CD4-positive, alpha-beta T cell treated with Interleukin-15 for 4 hours (primary cell): ENCODE measurements around the gene HIVEP3.

Experiments
- DNase-seq: peaks from one replicate; pipeline ENCODE4 v3.0.0-alpha.2; 2020; ENCODE audit warnings: low spot score

The HIVEP3 gene

DNA sequence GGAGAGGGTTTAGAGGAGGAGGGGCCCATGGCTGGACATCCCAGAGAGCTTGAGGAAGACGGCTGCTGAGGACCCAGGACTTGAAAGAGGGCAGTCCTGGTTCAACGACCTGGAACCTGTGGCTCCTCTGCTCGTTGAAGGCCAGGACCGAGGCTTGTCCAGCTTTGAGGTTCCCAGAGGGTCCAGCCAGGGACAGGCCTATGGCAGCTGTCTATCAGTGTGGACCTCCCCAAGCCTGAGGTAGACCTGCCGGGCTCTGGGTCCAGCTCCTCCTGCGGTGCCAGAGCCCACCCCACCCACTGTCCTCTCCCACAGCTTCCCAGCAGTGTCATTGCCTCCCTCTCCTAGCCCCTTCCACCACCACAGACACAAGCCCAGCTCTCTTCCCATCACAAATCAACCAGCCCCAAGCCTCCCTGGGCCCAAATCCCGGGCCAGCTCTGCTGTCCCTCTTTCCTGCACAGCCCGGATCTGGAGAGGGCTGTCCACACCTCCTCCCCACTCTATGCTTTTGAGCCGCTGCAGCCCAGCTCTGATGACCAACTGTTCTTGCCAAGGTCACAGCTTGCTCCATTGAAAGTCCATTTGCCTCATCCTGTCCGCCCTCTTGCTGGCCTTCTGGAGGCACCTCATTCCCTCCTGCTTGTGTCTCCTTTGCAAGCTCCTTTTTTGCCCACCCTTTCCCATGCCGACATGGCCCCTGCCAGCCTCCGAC, 385.5 kb downstream of the HIVEP3 start:
- no peak for DNase-seq

DNA sequence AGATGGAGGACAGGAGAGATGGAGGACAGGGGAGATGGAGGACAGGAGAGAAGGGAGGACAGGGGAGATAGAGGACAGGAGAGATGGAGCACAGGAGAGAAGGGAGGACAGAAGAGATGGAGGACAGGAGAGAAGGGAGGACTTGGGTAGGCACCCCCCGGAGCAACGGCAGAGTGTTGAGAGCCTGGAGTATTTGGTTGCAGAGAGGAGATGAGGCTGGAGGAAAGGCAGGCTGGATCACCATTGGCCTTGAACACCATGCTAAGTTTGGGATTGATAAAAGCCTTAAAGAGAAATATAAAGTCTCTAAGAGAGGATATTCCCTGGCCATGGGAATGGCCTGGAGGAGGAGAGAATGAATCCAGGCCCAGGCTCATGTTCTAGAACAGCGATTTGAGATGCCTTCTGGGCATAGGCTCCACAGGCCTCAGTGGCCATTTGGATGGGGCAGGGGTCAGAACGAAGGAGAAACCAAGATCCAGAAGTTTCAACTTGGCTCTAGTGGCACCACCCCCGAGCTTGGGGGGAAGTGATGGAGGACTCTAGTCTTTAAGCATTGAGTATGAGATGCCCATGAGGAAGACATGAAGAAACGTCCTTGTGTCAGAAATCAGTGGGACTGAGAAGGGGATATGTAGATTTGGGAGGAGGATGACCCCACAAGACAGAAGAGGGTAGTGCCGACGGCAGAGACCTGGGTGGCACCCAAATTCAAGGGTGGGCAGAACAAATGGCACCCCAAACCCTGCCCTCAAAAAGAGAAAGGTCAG, 386.3 kb downstream of the HIVEP3 start:
- no peak for DNase-seq

GRCh38 chr1:41530411-41530810, 388.3 kb downstream of the HIVEP3 start:
- DNase-seq, result no peak

- DNase-seq, result no peak
Measured at GRCh38 chr1:41529621-41530395, 388.9 kb downstream of the HIVEP3 start.

- DNase-seq, result no peak
Measured at GRCh38 chr1:41528726-41529605, 389.8 kb downstream of the HIVEP3 start.

DNA sequence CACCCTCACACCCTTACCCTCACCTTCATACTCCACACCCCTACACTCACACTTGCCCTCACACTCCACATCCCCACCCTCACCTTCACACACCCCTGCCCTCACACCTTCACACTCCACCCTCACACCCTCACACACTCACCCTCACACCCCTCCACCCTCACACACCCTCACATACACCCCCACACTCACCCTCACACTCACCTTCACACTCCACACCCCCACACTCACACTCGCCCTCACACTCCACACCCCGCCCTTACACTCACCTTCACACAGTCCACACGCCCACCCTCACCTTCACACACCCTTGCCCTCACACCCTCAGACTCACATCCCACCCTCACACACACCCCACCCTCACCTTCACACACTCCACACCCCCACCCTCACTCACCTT, 390.6 kb downstream of the HIVEP3 start:
- DNase-seq, result no peak

DNA sequence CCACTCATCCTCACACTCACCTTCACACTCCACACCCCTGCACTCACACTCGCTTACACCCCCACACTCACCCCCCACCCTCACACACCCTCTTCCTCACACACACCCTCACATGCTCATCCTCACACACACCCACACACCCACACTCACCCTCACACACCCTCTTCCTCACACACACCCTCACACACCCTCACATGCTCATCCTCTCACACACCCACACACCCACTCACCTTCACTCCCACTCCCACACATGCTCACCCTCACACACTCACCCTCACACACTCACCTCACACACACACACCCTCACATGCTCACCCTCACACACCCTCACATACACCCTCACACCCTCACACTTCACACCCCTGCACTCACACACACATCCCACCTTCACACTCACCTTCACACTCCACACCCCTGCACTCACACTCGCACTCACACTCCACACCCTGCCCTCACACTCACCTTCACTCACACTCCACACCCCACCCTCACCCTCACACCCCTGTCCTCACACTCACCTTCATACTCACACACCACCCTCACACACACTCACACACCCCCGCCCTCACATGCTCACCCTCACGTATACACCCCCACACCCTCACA, 391.7 kb downstream of the HIVEP3 start:
- DNase-seq, result no peak

DNA sequence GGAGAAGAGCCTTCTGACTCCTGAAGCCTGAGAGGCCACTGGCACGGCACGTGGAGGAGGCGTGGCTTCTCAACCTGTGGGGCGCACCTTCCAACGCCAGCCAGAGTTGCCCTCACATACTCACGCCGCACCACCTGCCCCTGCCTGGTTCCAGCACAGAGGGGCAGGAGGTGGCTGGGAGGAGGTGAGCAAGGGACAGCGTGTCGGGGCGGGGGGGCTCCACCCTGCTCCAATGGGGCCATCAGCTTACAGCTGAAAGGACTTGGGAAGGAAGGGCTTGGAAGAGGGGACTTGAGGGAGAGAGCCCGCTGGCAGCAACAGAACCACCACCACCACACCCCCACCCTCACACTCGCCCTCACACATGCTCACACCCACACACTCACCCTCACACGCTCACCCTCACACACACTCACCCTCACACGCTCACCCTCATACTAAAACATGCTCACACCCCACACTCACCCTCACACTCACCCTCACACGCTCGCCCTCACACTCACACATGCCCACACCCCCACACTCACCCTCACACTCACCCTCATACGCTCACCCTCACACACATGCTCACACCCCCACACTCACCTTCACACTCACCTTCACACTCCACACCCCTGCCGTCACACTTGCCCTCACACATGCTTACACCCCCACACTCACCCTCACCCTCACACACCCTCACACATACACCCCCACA, 392.7 kb downstream of the HIVEP3 start:
- no peak for DNase-seq

- no peak for DNase-seq
Measured at GRCh38 chr1:41524676-41525675, 393.7 kb downstream of the HIVEP3 start.

DNA sequence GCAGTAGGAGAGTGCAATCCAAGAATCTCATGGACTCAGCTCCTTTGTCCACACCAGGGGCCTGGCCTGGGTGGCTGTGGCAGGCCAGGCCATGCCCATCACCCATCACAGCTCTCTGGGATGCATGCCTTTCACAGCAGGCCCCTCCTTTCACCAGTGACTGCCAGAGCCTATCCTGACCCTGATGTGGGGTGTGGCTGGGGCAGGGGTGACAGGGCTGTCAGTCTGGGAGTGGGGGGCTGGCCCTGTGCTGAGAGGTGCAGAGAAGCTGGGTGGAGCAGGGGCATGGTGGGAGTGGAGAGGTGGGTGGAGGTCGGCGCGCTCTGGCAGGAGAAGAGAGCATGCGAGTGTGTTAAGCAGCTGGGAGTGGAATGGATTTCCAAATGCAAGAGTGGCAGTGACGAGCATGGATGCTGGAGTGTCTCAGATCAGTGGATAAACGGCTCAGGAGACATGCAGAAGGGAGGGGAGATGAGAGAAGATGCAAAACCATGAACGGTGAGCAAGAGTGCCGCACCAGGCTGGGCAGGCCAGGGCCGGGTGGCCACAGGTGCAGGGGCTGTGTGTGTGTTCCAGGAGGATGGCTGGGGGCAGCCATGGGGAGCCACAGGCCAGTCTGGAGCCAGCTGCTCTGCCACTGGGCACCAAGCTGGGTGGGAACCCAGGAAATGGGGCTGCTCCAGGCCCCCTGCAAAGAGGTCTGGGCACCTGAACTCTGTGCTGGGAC, 394.6 kb downstream of the HIVEP3 start:
- DNase-seq, result no peak

GRCh38 chr1:41523071-41523470, 395.7 kb downstream of the HIVEP3 start:
- no peak for DNase-seq

GRCh38 chr1:41521766-41522165, 397.0 kb downstream of the HIVEP3 start:
- no peak for DNase-seq

DNA sequence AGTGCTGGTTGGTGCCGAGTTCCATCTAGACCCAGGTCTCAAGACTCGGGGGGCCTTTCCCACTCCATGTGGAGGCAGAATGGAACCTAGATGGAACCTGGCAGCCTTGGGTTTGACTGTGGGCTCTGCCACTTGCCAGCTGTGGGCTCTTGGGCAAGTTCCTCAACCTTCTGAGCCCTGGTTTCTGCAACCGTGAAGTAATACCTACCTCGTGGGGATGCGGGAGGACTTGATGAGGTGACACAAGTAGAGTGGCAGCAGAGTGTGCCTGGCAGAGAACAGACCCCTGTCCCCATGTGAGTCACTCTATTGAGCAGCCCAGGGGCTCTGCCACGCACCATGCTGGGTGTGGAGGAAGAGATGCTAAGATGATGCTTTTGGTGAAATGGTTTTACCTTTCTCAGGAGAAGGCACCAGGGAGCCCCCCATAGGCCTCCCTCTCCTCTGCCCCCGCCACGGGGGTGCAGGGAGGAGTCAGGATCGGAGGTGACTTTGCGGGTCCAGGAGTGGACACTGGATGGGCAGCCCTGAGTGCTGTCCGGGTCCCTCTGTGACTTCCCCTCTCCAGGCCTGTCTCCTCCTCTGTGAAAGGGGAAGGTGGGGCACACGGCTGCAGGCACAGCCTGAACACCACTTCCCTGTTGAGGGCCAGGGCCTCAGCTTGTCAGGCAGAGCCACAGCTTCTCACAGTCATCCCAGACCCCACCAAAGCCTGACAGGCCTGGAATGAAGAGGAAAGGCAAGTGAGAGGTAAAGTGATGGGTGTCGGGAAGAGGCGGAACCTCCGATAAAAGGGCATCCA, 397.6 kb downstream of the HIVEP3 start:
- no peak for DNase-seq

GRCh38 chr1:41519667-41520066, 399.1 kb downstream of the HIVEP3 start:
- DNase-seq, result no peak

GRCh38 chr1:41518471-41518870, 400.3 kb downstream of the HIVEP3 start:
- no peak for DNase-seq

DNA sequence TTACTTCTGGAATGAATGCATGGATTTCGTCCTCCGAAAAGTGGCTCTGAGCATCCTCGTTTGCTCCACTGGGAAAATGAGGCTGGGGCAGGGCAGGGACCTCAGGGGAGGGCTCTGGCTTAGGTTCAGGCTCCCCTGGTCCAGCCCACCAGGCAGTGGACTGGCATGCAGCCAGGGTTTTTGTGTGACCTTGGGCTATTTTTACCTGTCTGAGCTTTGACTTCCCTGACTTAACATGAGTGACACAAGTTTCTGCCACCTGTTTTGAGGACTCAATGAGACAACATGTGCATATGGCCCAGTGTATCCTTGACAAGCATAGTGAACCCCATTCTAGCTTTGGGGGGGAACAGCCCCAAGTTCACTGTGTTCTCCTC, 401.7 kb downstream of the HIVEP3 start:
- DNase-seq, result no peak

DNA sequence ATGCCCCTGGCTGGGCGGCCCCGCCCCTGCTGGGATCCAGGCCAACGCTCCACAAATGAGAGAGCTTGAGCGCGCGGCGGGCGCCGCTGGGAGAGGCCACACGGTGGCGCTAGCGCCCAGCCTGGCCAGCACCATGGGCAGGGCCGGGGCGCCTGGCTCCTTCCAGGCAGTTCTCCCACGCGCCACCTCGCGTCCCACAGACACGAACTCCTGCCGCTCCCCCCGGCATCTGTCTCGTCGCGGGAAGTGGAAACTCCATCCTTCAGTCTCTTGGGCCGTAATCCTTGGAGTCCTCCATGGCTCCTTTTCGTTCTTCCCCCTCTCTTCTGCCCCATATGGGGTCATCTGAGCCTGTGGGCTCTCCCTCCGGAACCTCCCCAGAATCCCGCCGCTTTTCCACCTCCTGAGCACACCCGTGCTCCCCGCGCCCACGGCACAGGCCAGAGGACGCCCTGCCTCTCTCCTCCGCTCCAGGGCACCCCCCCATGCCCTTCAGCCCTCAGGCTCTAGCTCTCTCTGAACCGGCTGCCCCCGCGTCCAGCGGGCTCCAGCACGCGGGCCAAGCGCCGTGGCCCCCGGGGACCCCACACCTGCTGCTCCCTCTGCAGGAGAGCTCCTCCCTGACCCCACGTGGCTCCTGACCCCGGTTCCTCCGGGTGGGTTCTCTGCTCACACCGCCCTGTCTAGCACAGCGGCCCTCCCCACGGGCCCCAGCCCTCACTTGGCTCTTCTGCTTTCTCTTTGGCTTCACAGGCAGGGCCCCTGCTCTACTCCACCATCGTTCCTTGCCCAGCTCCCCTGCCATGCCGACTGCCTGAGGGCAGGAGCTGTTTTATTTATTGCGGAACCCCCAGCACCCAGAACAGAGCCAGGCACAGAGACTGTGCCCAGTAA, 402.3 kb downstream of the HIVEP3 start:
- peak; percentile 41 for DNase-seq
